ENCODE measurements around the gene PTH1R. TPM values are rescaled to one million over a fixed set of nuclear protein-coding genes. Genes with fewer than 3 reads are reported as not detected.

The PTH1R gene
- total RNA-seq, 1 donor from 2014 or later = 0.29 TPM

- Mint-ChIP-seq H3K9me3 (ENCODE audit: unreplicated experiment) (peaks cover 11% of the 10 kb centered on the region), H3K4me3 (ENCODE audit: unreplicated experiment) (peak overlapping the region; percentile 57), H3K27me3 (ENCODE audit: unreplicated experiment) (peaks cover 4% of the 10 kb centered on the region), H3K36me3 (ENCODE audit: unreplicated experiment) (peaks cover 11% of the 10 kb centered on the region), H3K4me1 (ENCODE audit: low read depth, unreplicated experiment) (peaks cover 39% of the 10 kb centered on the region), H3K27ac (ENCODE audit: unreplicated experiment) (no peak overlapping the region)
- TF ChIP-seq CTCF (IDR thresholded peaks at IDR 0.05; ENCODE audit: partially characterized antibody, unreplicated experiment) = no peak
- no peak for DNase-seq
Measured at GRCh38 chr3:46947546-46947901, 70.0 kb downstream of the PTH1R start.

GRCh38 chr3:46947981-46948791, 70.7 kb downstream of the PTH1R start:
- Mint-ChIP-seq H3K27me3 (ENCODE audit: unreplicated experiment) (peaks cover 3% of the 10 kb centered on the region), H3K27ac (ENCODE audit: unreplicated experiment) (peak overlapping the region; percentile 88), H3K36me3 (ENCODE audit: unreplicated experiment) (peaks cover 11% of the 10 kb centered on the region), H3K4me1 (ENCODE audit: low read depth, unreplicated experiment) (peaks cover 44% of the 10 kb centered on the region), H3K9me3 (ENCODE audit: unreplicated experiment) (peaks cover 11% of the 10 kb centered on the region), H3K4me3 (ENCODE audit: unreplicated experiment) (peak overlapping the region; percentile 67)
- no peak for TF ChIP-seq CTCF (IDR thresholded peaks at IDR 0.05; ENCODE audit: partially characterized antibody, unreplicated experiment)
- no peak for DNase-seq

GRCh38 chr3:46948830-46949671, 71.5 kb downstream of the PTH1R start:
- Mint-ChIP-seq H3K9me3 (ENCODE audit: unreplicated experiment) (peaks cover 15% of the 10 kb centered on the region), H3K4me3 (ENCODE audit: unreplicated experiment) (no peak overlapping the region), H3K27me3 (ENCODE audit: unreplicated experiment) (peaks cover 3% of the 10 kb centered on the region), H3K36me3 (ENCODE audit: unreplicated experiment) (peaks cover 11% of the 10 kb centered on the region), H3K4me1 (ENCODE audit: low read depth, unreplicated experiment) (peaks cover 44% of the 10 kb centered on the region), H3K27ac (ENCODE audit: unreplicated experiment) (peak overlapping the region; percentile 70)
- no peak for TF ChIP-seq CTCF (IDR thresholded peaks at IDR 0.05; ENCODE audit: partially characterized antibody, unreplicated experiment)
- DNase-seq = peak; percentile 10

GRCh38 chr3:46950177-46950576, 72.7 kb downstream of the PTH1R start:
- no peak overlapping the region for H3K4me3 Mint-ChIP-seq (ENCODE audit: unreplicated experiment)
- H3K9me3 Mint-ChIP-seq (ENCODE audit: unreplicated experiment) = peaks cover 15% of the 10 kb centered on the region
- TF ChIP-seq CTCF (IDR thresholded peaks at IDR 0.05; ENCODE audit: partially characterized antibody, unreplicated experiment) = no peak
- DNase-seq = no peak
- peaks cover 44% of the 10 kb centered on the region for H3K4me1 Mint-ChIP-seq (ENCODE audit: low read depth, unreplicated experiment)
- peak overlapping the region; percentile 34 for H3K27ac Mint-ChIP-seq (ENCODE audit: unreplicated experiment)
- H3K36me3 Mint-ChIP-seq (ENCODE audit: unreplicated experiment) = peaks cover 11% of the 10 kb centered on the region
- peaks cover 4% of the 10 kb centered on the region for H3K27me3 Mint-ChIP-seq (ENCODE audit: unreplicated experiment)
